H1 (cell line): ENCODE measurements around the gene TNNC1. TPM values are rescaled to one million over a fixed set of nuclear protein-coding genes. Genes with fewer than 3 reads are reported as not detected.

Experiments used
- CTCF ChIA-PET: fragments of 300-600 bp; sonication (Branson Sonifier 250); formaldehyde crosslinking; loops from one replicate; lab custom pipeline; 2021; ENCODE audit not compliant: partially characterized antibody; lab: Charles Lee
- POLR2A ChIA-PET: fragments of 300-600 bp; sonication (Branson Sonifier 250); formaldehyde crosslinking; loops from one replicate; lab custom pipeline; 2021; ENCODE audit warnings: inconsistent platforms; ENCODE audit not compliant: partially characterized antibody; lab: Charles Lee
- DNase-seq, 2 experiments: peaks; one replicate each; pipeline versions ENCODE4 v3.0.0 to v3.0.0-alpha.2; 2010 to 2022; ENCODE audit warnings: low spot score in 2 of 2, low read depth in 1 of 2, mixed read lengths in 1 of 2
- FAIRE-seq: peaks from 2 replicates; lab custom pipeline; 2011; peaks lifted over from hg19 to GRCh38; lab: Jason Lieb, UNC
- H2AFZ ChIP-seq: 2 replicates; pipeline ENCODE4 v1.8.1; 2012; ENCODE audit warnings: low read length, inconsistent platforms
- H2AK5ac ChIP-seq: 2 replicates; pipeline ENCODE4 v1.6.1; 2013; ENCODE audit warnings: low read depth, low read length
- H2BK120ac ChIP-seq: replicated peaks from 2 replicates; pipeline ENCODE3; 2013; ENCODE audit warnings: low read depth, low read length, inconsistent platforms
- H2BK12ac ChIP-seq: 2 replicates; pipeline ENCODE4 v1.6.1; 2013; ENCODE audit warnings: low read depth, low read length
- H2BK15ac ChIP-seq: 2 replicates; pipeline ENCODE4 v1.6.1; 2013; ENCODE audit warnings: low read length
- H2BK20ac ChIP-seq: 2 replicates; pipeline ENCODE4 v1.6.1; 2013; ENCODE audit warnings: low read length
- H2BK5ac ChIP-seq: 2 replicates; pipeline ENCODE4 v1.6.1; 2013; ENCODE audit warnings: low read depth, low read length
- H3K14ac ChIP-seq: 2 replicates; pipeline ENCODE4 v1.6.1; 2013; ENCODE audit warnings: inconsistent platforms; ENCODE audit not compliant: insufficient read length
- H3K18ac ChIP-seq: 2 replicates; pipeline ENCODE4 v1.6.1; 2013; ENCODE audit warnings: low read length; ENCODE audit errors: extremely low read depth
- H3K23ac ChIP-seq: 2 replicates; pipeline ENCODE4 v1.6.1; 2013; ENCODE audit warnings: inconsistent platforms; ENCODE audit not compliant: insufficient read length
- H3K23me2 ChIP-seq: 2 replicates; pipeline ENCODE4 v1.6.1; 2013; ENCODE audit warnings: low read depth, low read length
- H3K27ac ChIP-seq: 2 replicates; pipeline ENCODE4 v1.6.1; 2011; ENCODE audit warnings: low read depth, low read length, inconsistent platforms
- H3K27me3 ChIP-seq, 4 experiments: replicated peaks in 1 of 4; 1 replicate in 1 of 4; 2 replicates in 3 of 4; pipeline versions ENCODE4 v1.6.1 to v1.8.1; 2011 to 2013; ENCODE audit warnings: low read length in 3 of 4, mild to moderate bottlenecking in 3 of 4, inconsistent platforms in 2 of 4, mixed read lengths in 2 of 4, moderate library complexity in 1 of 4; ENCODE audit not compliant: control insufficient read depth in 3 of 4, insufficient read depth in 3 of 4; ENCODE audit errors: extremely low read depth in 1 of 4
- H3K36me3 ChIP-seq, 4 experiments: 2 replicates each; pipeline versions ENCODE4 v1.6.1 to v1.8.1; 2011 to 2013; ENCODE audit warnings: mild to moderate bottlenecking in 4 of 4, low read length in 3 of 4, moderate library complexity in 2 of 4, control low read depth in 1 of 4, inconsistent platforms in 1 of 4; ENCODE audit not compliant: insufficient read depth in 4 of 4, control insufficient read depth in 2 of 4
- H3K4ac ChIP-seq: replicated peaks from 2 replicates; pipeline ENCODE3; 2013; ENCODE audit warnings: low read length, low read depth, mixed read lengths, inconsistent platforms; ENCODE audit not compliant: insufficient read length
- H3K4me1 ChIP-seq, 4 experiments: replicated peaks in 1 of 4; 1 replicate in 1 of 4; 2 replicates in 3 of 4; pipeline versions ENCODE4 v1.6.1 to v1.8.1; 2011 to 2013; ENCODE audit warnings: low read length in 3 of 4, inconsistent platforms in 2 of 4, mixed read lengths in 1 of 4; ENCODE audit not compliant: insufficient read depth in 4 of 4, control insufficient read depth in 3 of 4
- H3K4me2 ChIP-seq, 2 experiments: 2 replicates each; pipeline versions ENCODE4 v1.6.1 to v1.8.1; 2011 to 2013; ENCODE audit warnings: low read depth in 2 of 2, low read length in 2 of 2, control low read depth in 1 of 2, inconsistent platforms in 1 of 2, mild to moderate bottlenecking in 1 of 2; ENCODE audit not compliant: insufficient read depth in 1 of 2
- H3K4me3 ChIP-seq, 4 experiments: fragments of 200-600, 300-600 bp in 1 of 4; sonication (generic), shearing (Covaris generic), sonication (Bioruptor Twin) in 1 of 4; 2 replicates each; pipeline versions ENCODE4 v1.5.1 to v1.8.1; 2011 to 2016; ENCODE audit warnings: low read length in 4 of 4, low read depth in 3 of 4, control low read depth in 2 of 4, inconsistent platforms in 2 of 4, mild to moderate bottlenecking in 2 of 4, mixed read lengths in 1 of 4, moderate library complexity in 1 of 4; ENCODE audit not compliant: insufficient read depth in 2 of 4; ENCODE audit errors: extremely low read depth in 1 of 4
- H3K56ac ChIP-seq: replicated peaks from 2 replicates; pipeline ENCODE3; 2013; ENCODE audit warnings: low read depth, mild to moderate bottlenecking, mixed read lengths, low read length, inconsistent platforms; ENCODE audit not compliant: insufficient read length
- H3K79me1 ChIP-seq: 2 replicates; pipeline ENCODE4 v1.6.1; 2013; ENCODE audit warnings: low read depth, low read length, control low read depth
- H3K79me2 ChIP-seq, 2 experiments: 2 replicates each; pipeline versions ENCODE4 v1.6.1 to v1.8.1; 2012 to 2013; ENCODE audit warnings: low read length in 2 of 2, mild to moderate bottlenecking in 2 of 2, inconsistent platforms in 1 of 2; ENCODE audit not compliant: insufficient read depth in 2 of 2, control insufficient read depth in 1 of 2
- H3K9ac ChIP-seq, 4 experiments: replicated peaks in 1 of 4; 1 replicate in 1 of 4; 2 replicates in 3 of 4; pipeline versions ENCODE4 v1.6.1 to v1.8.1; 2011 to 2013; ENCODE audit warnings: low read depth in 3 of 4, low read length in 3 of 4, control low read depth in 2 of 4, mild to moderate bottlenecking in 2 of 4, moderate library complexity in 2 of 4, inconsistent platforms in 1 of 4; ENCODE audit errors: extremely low read depth in 1 of 4
- H3K9me3 ChIP-seq, 2 experiments: 2 replicates each; pipeline versions ENCODE4 v1.6.1 to v1.8.1; 2012 to 2013; ENCODE audit warnings: mild to moderate bottlenecking in 2 of 2, moderate library complexity in 2 of 2, control low read depth in 1 of 2, inconsistent platforms in 1 of 2, low read depth in 1 of 2, low read length in 1 of 2, mixed read lengths in 1 of 2; ENCODE audit not compliant: insufficient read depth in 2 of 2
- H4K20me1 ChIP-seq, 2 experiments: replicated peaks in 1 of 2; 2 replicates each; pipeline versions ENCODE3 to v1.8.1; 2011 to 2013; ENCODE audit warnings: inconsistent platforms in 2 of 2, low read length in 2 of 2, mild to moderate bottlenecking in 1 of 2; ENCODE audit not compliant: insufficient read depth in 2 of 2, control insufficient read depth in 1 of 2
- H4K5ac ChIP-seq: 2 replicates; pipeline ENCODE4 v1.6.1; 2013; ENCODE audit warnings: low read length, low read depth, mixed read lengths, inconsistent platforms; ENCODE audit not compliant: insufficient read length
- H4K8ac ChIP-seq: 2 replicates; pipeline ENCODE4 v1.8.0; 2013; ENCODE audit warnings: mild to moderate bottlenecking, moderate library complexity, low read length, inconsistent platforms; ENCODE audit not compliant: insufficient read depth; ENCODE audit errors: extremely low read depth
- H4K91ac ChIP-seq: replicated peaks from 2 replicates; pipeline ENCODE3; 2013; ENCODE audit warnings: low read length, mixed read lengths, inconsistent platforms; ENCODE audit not compliant: insufficient read length
- ATF2 ChIP-seq: IDR thresholded peaks from 2 replicates; pipeline ENCODE4 v1.6.1; 2012; ENCODE audit warnings: low read length, inconsistent platforms
- BCL11A ChIP-seq, 2 experiments: IDR thresholded peaks; one replicate each; pipeline ENCODE4 v1.6.1; 2011; ENCODE audit warnings: low read depth in 2 of 2, low read length in 2 of 2, mild to moderate bottlenecking in 2 of 2
- KDM4A ChIP-seq: IDR thresholded peaks from one replicate; pipeline ENCODE4 v1.7.1; 2012; ENCODE audit warnings: low read depth, mild to moderate bottlenecking, moderate library complexity, low read length, inconsistent platforms; ENCODE audit not compliant: severe bottlenecking
- TBP ChIP-seq: IDR thresholded peaks from 2 replicates; pipeline ENCODE4 v1.6.1; 2011; ENCODE audit warnings: low read depth, low read length, improper control_type of control experiment
- WGBS, 2 experiments: shearing (Covaris generic) in 1 of 2; methylation state at CpG; one replicate each; pipeline versions ENCODE4 v1.1.6 to v1.1.7; 2013 to 2015; ENCODE audit warnings: low lambda C conversion rate in 2 of 2, mixed read lengths in 2 of 2, inconsistent platforms in 1 of 2, low coverage in 1 of 2, missing lambda C conversion rate in 1 of 2; ENCODE audit not compliant: insufficient replicate concordance in 2 of 2, insufficient coverage in 1 of 2, insufficient read length in 1 of 2; ENCODE audit errors: extremely low coverage in 1 of 2, missing lambda C conversion rate in 1 of 2; 5-methylcytosine and 5-hydroxymethylcytosine counted together
- polyA plus RNA-seq, 7 experiments: library from polyadenylated mRNA; depleted of rRNA in 3 of 7; stranded (reverse) in 5 of 7; unstranded in 2 of 7; fragments of >200 nt in 5 of 7; fragments of 200-250 nt in 2 of 7; gene quantifications; 1 replicate in 5 of 7; 2 replicates in 1 of 7; 4 replicates in 1 of 7; pipeline versions ENCODE4 v1.2.1 to v1.2.3, GENCODE V29; 2011 to 2013; ENCODE audit warnings: missing spikeins in 2 of 7, mixed read lengths in 2 of 7
- total RNA-seq: library from RNA; stranded (reverse); fragmentation: NEBNext Ultra II Directional; extraction: Animal tissue kit (Norgen Biotek cat#: 25700); gene quantifications from 2 replicates; pipeline ENCODE4 v1.2.1, GENCODE V29; 2021
- TF ChIP-seq, protein P1 (sequence below), 3 experiments: IDR thresholded peaks; 1 replicate in 2 of 3; 2 replicates in 1 of 3; pipeline versions ENCODE4 v1.5.1 to v1.6.1; 2011; ENCODE audit warnings: low read length in 3 of 3, mild to moderate bottlenecking in 3 of 3, inconsistent platforms in 2 of 3, low read depth in 1 of 3, moderate library complexity in 1 of 3; ENCODE audit not compliant: insufficient read depth in 1 of 3; ENCODE audit errors: control extremely low read depth in 1 of 3

Gene TNNC1
- total and polyA plus RNA-seq, 2 of the 8 experiments (the other 6 are each of a cell fraction or from before 2014, with no cell fraction given): 5.8 to 16.4 TPM

GRCh38 chr3:52432225-52432624 lies 21.6 kb downstream of the TNNC1 start:
- no peak overlapping the region for H2BK5ac ChIP-seq
- peaks cover 0 to 2% (median 0%) of the 10 kb centered on the region in 4 experiments; a peak in 1 of 7 replicates for H3K4me1 ChIP-seq
- H2BK120ac ChIP-seq: no peak overlapping the region
- H3K14ac ChIP-seq: no peak overlapping the region
- no peak overlapping the region for H3K23ac ChIP-seq
- no peak overlapping the region for H3K4me2 ChIP-seq
- no peak overlapping the region for H2AK5ac ChIP-seq
- no peak overlapping the region for H3K56ac ChIP-seq
- no peaks in the 10 kb centered on the region for H3K36me3 ChIP-seq
- no peak overlapping the region for H4K5ac ChIP-seq
- no peaks in the 10 kb centered on the region for H3K9me3 ChIP-seq
- H4K20me1 ChIP-seq: no peaks in the 10 kb centered on the region
- no peaks in the 10 kb centered on the region for H3K79me2 ChIP-seq
- H3K27ac ChIP-seq: no peak overlapping the region
- FAIRE-seq: no peak
- no peak overlapping the region for H3K4ac ChIP-seq
- POLR2A ChIA-PET: interaction anchor here (1.0 to 10.5 kb wide), 2 partner anchors 14 to 216 kb away, joined by 3 to 112 read pairs; partner anchors contain the start of gene SEMA3G
- H3K27me3 ChIP-seq: no peaks in the 10 kb centered on the region
- TF ChIP-seq TBP: no peak
- no peak for TF ChIP-seq BCL11A (IDR thresholded peaks at IDR 0.05; ENCODE audit: low read depth in 2 of 2, low read length in 2 of 2)
- TF ChIP-seq KDM4A: no peak
- no peak for TF ChIP-seq ATF2
- TF ChIP-seq, protein P1, sequence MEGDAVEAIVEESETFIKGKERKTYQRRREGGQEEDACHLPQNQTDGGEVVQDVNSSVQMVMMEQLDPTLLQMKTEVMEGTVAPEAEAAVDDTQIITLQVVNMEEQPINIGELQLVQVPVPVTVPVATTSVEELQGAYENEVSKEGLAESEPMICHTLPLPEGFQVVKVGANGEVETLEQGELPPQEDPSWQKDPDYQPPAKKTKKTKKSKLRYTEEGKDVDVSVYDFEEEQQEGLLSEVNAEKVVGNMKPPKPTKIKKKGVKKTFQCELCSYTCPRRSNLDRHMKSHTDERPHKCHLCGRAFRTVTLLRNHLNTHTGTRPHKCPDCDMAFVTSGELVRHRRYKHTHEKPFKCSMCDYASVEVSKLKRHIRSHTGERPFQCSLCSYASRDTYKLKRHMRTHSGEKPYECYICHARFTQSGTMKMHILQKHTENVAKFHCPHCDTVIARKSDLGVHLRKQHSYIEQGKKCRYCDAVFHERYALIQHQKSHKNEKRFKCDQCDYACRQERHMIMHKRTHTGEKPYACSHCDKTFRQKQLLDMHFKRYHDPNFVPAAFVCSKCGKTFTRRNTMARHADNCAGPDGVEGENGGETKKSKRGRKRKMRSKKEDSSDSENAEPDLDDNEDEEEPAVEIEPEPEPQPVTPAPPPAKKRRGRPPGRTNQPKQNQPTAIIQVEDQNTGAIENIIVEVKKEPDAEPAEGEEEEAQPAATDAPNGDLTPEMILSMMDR (IDR thresholded peaks at IDR 0.05; ENCODE audit: control extremely low read depth in 1 of 3, insufficient read depth in 1 of 3, low read depth in 1 of 3, low read length in 3 of 3): no peak
- TF ChIP-seq, all 59 proteins: peak for 0
- CTCF ChIA-PET: interaction anchor here (0.7 to 3.8 kb wide), 4 partner anchors 11 to 211 kb away, joined by 3 to 22 read pairs (median 9); no protein-coding TSS in a partner anchor
- no peak overlapping the region for H2BK12ac ChIP-seq
- H2AFZ ChIP-seq: no peak overlapping the region
- H4K91ac ChIP-seq: no peak overlapping the region
- no peak overlapping the region for H2BK15ac ChIP-seq
- DNase-seq: no peak
- no peak overlapping the region for H3K4me3 ChIP-seq
- H3K79me1 ChIP-seq: no peaks in the 10 kb centered on the region
- no peaks in the 10 kb centered on the region for H3K23me2 ChIP-seq
- no peak overlapping the region for H4K8ac ChIP-seq
- 84% methylated on average over 4 of the region's 6 CpGs; no CpG with 5 or more reads in 1 of the 2 experiments for WGBS, 2 experiments
- no peak overlapping the region for H3K18ac ChIP-seq
- H2BK20ac ChIP-seq: no peak overlapping the region
- no peak overlapping the region for H3K9ac ChIP-seq
